GM12872 (cell line): ENCODE results near the gene NCF2.

Source experiments
- CTCF ChIP-seq: IDR thresholded peaks from 3 replicates; pipeline ENCODE4 v1.5.1; 2011; ENCODE audit warnings: low read depth, mild to moderate bottlenecking, low read length, moderate library complexity; ENCODE audit not compliant: insufficient read depth

NCF2 gene

GRCh38 chr1:183607322-183607980 is 17.2 kb upstream of the NCF2 start:
- no peak for TF ChIP-seq CTCF

- TF ChIP-seq CTCF = no peak
Observed at GRCh38 chr1:183605904-183606303, 15.6 kb upstream of the NCF2 start.

- no peak for TF ChIP-seq CTCF
Observed at GRCh38 chr1:183604815-183605214, 14.6 kb upstream of the NCF2 start.

- no peak for TF ChIP-seq CTCF
Observed at GRCh38 chr1:183604038-183604808, 14.0 kb upstream of the NCF2 start.

GRCh38 chr1:183602510-183602909 is 12.3 kb upstream of the NCF2 start:
- no peak for TF ChIP-seq CTCF

GRCh38 chr1:183600634-183601033 is 10.4 kb upstream of the NCF2 start:
- no peak for TF ChIP-seq CTCF

GRCh38 chr1:183600136-183600535 is 9.9 kb upstream of the NCF2 start:
- no peak for TF ChIP-seq CTCF
